CD4-positive, CD25-positive, alpha-beta regulatory T cell (primary cell): ENCODE data around the gene OR52E5. TPM values are rescaled to one million over a fixed set of nuclear protein-coding genes. Genes with fewer than 3 reads are reported as not detected.
A peak's percentile ranks its signal among the peaks of the same experiment; 100 is the strongest.

Experiments used
- ATAC-seq, 2 donors: fragments of 150-1000 bp; cut with Tn5 transposase; one replicate each; pipeline ENCODE4 v1.10.0; 2021; ENCODE audit warnings: low read depth in 2 of 2, moderate number of reproducible peaks in 2 of 2, moderate library complexity in 1 of 2
- DNase-seq, 3 donors: peaks; one replicate each; pipeline versions ENCODE4 v3.0.0 to v3.0.0-alpha.2; 2012 to 2022; ENCODE audit warnings: mixed read lengths in 1 of 3
- H3K27ac ChIP-seq: one replicate; pipeline ENCODE4 v1.7.0; 2013; ENCODE audit warnings: mild to moderate bottlenecking, low read length; ENCODE audit not compliant: insufficient read depth, poor library complexity, severe bottlenecking
- H3K27me3 ChIP-seq: one replicate; pipeline ENCODE4 v1.7.0; 2013; ENCODE audit warnings: low read length; ENCODE audit not compliant: control insufficient read depth, insufficient read depth
- H3K36me3 ChIP-seq: one replicate; pipeline ENCODE4 v1.7.0; 2013; ENCODE audit warnings: mild to moderate bottlenecking, low read length, moderate library complexity; ENCODE audit not compliant: control insufficient read depth, insufficient read depth
- H3K4me1 ChIP-seq: 2 replicates; pipeline ENCODE4 v1.7.0; 2013; ENCODE audit warnings: mild to moderate bottlenecking, low read length; ENCODE audit not compliant: insufficient read depth, control insufficient read depth, poor library complexity, severe bottlenecking
- H3K4me3 ChIP-seq: one replicate; pipeline ENCODE4 v1.7.0; 2013; ENCODE audit warnings: low read depth, mild to moderate bottlenecking, low read length, moderate library complexity
- H3K9me3 ChIP-seq, 2 experiments: 1 replicate in 1 of 2; 2 replicates in 1 of 2; pipeline ENCODE4 v1.7.0; 2013; ENCODE audit warnings: low read length in 2 of 2, mild to moderate bottlenecking in 1 of 2, moderate library complexity in 1 of 2; ENCODE audit not compliant: control insufficient read depth in 2 of 2
- H3K27ac Mint-ChIP-seq, 3 donors: one replicate each; pipeline ENCODE4 v1.8.0; 2020 to 2022; ENCODE audit warnings: mild to moderate bottlenecking in 3 of 3, mixed read lengths in 3 of 3, moderate library complexity in 2 of 3
- H3K27me3 Mint-ChIP-seq: one replicate; pipeline ENCODE4 v1.8.0; 2022; ENCODE audit warnings: mild to moderate bottlenecking, mixed read lengths
- H3K36me3 Mint-ChIP-seq: one replicate; pipeline ENCODE4 v1.8.0; 2020; ENCODE audit warnings: mixed read lengths
- H3K4me1 Mint-ChIP-seq, 4 donors: one replicate each; pipeline ENCODE4 v1.8.0; 2020 to 2022; ENCODE audit warnings: mixed read lengths in 4 of 4, mild to moderate bottlenecking in 1 of 4
- H3K4me3 Mint-ChIP-seq, 4 donors: one replicate each; pipeline ENCODE4 v1.8.0; 2020 to 2022; ENCODE audit warnings: mild to moderate bottlenecking in 4 of 4, mixed read lengths in 4 of 4, moderate library complexity in 3 of 4
- H3K9me3 Mint-ChIP-seq, 7 donors: one replicate each; pipeline ENCODE4 v1.8.0; 2020 to 2022; ENCODE audit warnings: mixed read lengths in 7 of 7, mild to moderate bottlenecking in 3 of 7, moderate library complexity in 2 of 7
- polyA plus RNA-seq, 4 donors: library from polyadenylated mRNA; unstranded; fragments of 300-500 nt; fragmentation: Illumina TruSeq; gene quantifications; one replicate each; pipeline ENCODE4 v1.2.3, GENCODE V29; 2021
- total RNA-seq: library from RNA; stranded (reverse); gene quantifications from one replicate; pipeline ENCODE4 v1.2.3, GENCODE V29; 2022

The OR52E5 gene
- not detected for total RNA-seq
- polyA plus RNA-seq = not detected

- no peaks in the 10 kb centered on the region for H3K27me3 ChIP-seq
- H3K27ac ChIP-seq = no peak within 1 kb of the TSS
- no peak within 1 kb of the TSS for H3K4me3 Mint-ChIP-seq
- no peak for DNase-seq
- no peaks in the 10 kb centered on the region for H3K36me3 ChIP-seq
- no peaks in the 10 kb centered on the region for H3K9me3 ChIP-seq
- peak within 1 kb of the TSS in 1 of 3 donors; percentile 5 for H3K27ac Mint-ChIP-seq
- no peaks in the 10 kb centered on the region for H3K4me1 ChIP-seq
- H3K4me1 Mint-ChIP-seq = no peaks in the 10 kb centered on the region
- H3K36me3 Mint-ChIP-seq = no peaks in the 10 kb centered on the region
- no peak for ATAC-seq
- H3K4me3 ChIP-seq = no peak within 1 kb of the TSS
- H3K9me3 Mint-ChIP-seq = peaks cover 0 to 2% (median 0%) of the 10 kb centered on the region in 7 donors
- H3K27me3 Mint-ChIP-seq = peaks cover 6% of the 10 kb centered on the region
These were observed at the start of gene OR52E5 for GRCh38 chr11:5892908-5893307. TSS of gene OR52E5 (plus strand) at chr11:5893208. CDS start at chr11:5900777, 7,569 bp downstream.

DNA sequence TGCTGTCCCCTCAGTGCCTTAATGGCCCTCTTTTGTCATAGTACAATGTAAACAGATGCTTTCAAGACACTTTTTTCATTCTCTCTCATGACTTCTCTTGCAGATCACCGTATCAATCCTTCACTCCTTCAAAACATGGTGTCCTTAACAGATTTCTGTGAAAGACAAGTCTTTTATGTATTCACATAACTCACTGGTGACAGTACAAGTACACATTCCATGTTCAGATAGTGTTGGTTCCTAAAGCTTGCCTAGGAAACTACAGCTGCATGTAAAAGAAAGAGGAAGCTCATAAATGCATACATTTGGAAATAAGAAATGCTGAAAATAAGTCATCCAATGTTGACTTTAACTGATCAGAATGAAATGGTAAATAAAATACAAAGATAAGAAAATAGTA is 46.3 kb upstream of the OR52E5 start:
- H3K9me3 Mint-ChIP-seq = no peaks in the 10 kb centered on the region
- DNase-seq = no peak
- H3K27ac Mint-ChIP-seq = no peak overlapping the region
- Histone ChIP-seq H3K4me3 (no peak overlapping the region), H3K36me3 (no peaks in the 10 kb centered on the region), H3K27ac (no peak overlapping the region), H3K9me3 (no peaks in the 10 kb centered on the region), H3K27me3 (no peaks in the 10 kb centered on the region), H3K4me1 (no peaks in the 10 kb centered on the region)
- no peak for ATAC-seq
- H3K4me1 Mint-ChIP-seq = no peaks in the 10 kb centered on the region
- H3K36me3 Mint-ChIP-seq = no peaks in the 10 kb centered on the region
- H3K27me3 Mint-ChIP-seq = no peaks in the 10 kb centered on the region
- no peak overlapping the region for H3K4me3 Mint-ChIP-seq

GRCh38 chr11:5847711-5848110 is 45.3 kb upstream of the OR52E5 start:
- Histone ChIP-seq H3K27me3 (no peaks in the 10 kb centered on the region), H3K4me1 (no peaks in the 10 kb centered on the region), H3K9me3 (no peaks in the 10 kb centered on the region), H3K4me3 (no peak overlapping the region), H3K36me3 (no peaks in the 10 kb centered on the region), H3K27ac (no peak overlapping the region)
- no peaks in the 10 kb centered on the region for H3K9me3 Mint-ChIP-seq
- DNase-seq (no peak), ATAC-seq (no peak)
- no peak overlapping the region for H3K27ac Mint-ChIP-seq
- no peaks in the 10 kb centered on the region for H3K36me3 Mint-ChIP-seq
- peaks cover 5% of the 10 kb centered on the region for H3K27me3 Mint-ChIP-seq
- H3K4me1 Mint-ChIP-seq = no peaks in the 10 kb centered on the region
- H3K4me3 Mint-ChIP-seq = no peak overlapping the region

GRCh38 chr11:5851002-5851401 is 42.0 kb upstream of the OR52E5 start:
- H3K27ac ChIP-seq = no peak overlapping the region
- ATAC-seq (no peak), DNase-seq (no peak)
- H3K4me1 Mint-ChIP-seq = no peaks in the 10 kb centered on the region
- H3K4me1 ChIP-seq = no peaks in the 10 kb centered on the region
- H3K9me3 ChIP-seq = no peaks in the 10 kb centered on the region
- H3K4me3 Mint-ChIP-seq = no peak overlapping the region
- H3K27ac Mint-ChIP-seq = no peak overlapping the region
- no peaks in the 10 kb centered on the region for H3K36me3 ChIP-seq
- H3K36me3 Mint-ChIP-seq = no peaks in the 10 kb centered on the region
- peaks cover 0 to 6% (median 0%) of the 10 kb centered on the region in 7 donors for H3K9me3 Mint-ChIP-seq
- H3K27me3 Mint-ChIP-seq = peaks cover 5% of the 10 kb centered on the region
- no peaks in the 10 kb centered on the region for H3K27me3 ChIP-seq
- H3K4me3 ChIP-seq = no peak overlapping the region

GRCh38 chr11:5857590-5857989 is 35.4 kb upstream of the OR52E5 start, which contains the start of gene OR52E8:
TSS of gene OR52E8 (minus strand) at chr11:5857690. CDS start at chr11:5857690, 0 bp downstream.
- no peak within 1 kb of the TSS for H3K4me3 Mint-ChIP-seq
- H3K36me3 Mint-ChIP-seq = no peaks in the 10 kb centered on the region
- Histone ChIP-seq H3K9me3 (no peaks in the 10 kb centered on the region), H3K27me3 (no peaks in the 10 kb centered on the region), H3K36me3 (no peaks in the 10 kb centered on the region), H3K27ac (no peak within 1 kb of the TSS), H3K4me1 (no peaks in the 10 kb centered on the region), H3K4me3 (no peak within 1 kb of the TSS)
- ATAC-seq (no peak), DNase-seq (no peak)
- no peaks in the 10 kb centered on the region for H3K4me1 Mint-ChIP-seq
- H3K9me3 Mint-ChIP-seq = peaks cover 0 to 6% (median 1%) of the 10 kb centered on the region in 7 donors
- H3K27me3 Mint-ChIP-seq = peaks cover 1% of the 10 kb centered on the region
- H3K27ac Mint-ChIP-seq = peak within 1 kb of the TSS in 1 of 3 donors; percentile 45

- Mint-ChIP-seq H3K27me3 (peaks cover 5% of the 10 kb centered on the region), H3K36me3 (no peaks in the 10 kb centered on the region), H3K4me3 (no peak overlapping the region), H3K9me3 (peaks cover 0 to 5% (median 0%) of the 10 kb centered on the region in 7 donors), H3K27ac (no peak overlapping the region), H3K4me1 (no peaks in the 10 kb centered on the region)
- Histone ChIP-seq H3K4me3 (no peak overlapping the region), H3K27ac (no peak overlapping the region), H3K36me3 (no peaks in the 10 kb centered on the region), H3K27me3 (no peaks in the 10 kb centered on the region), H3K4me1 (no peaks in the 10 kb centered on the region), H3K9me3 (no peaks in the 10 kb centered on the region)
- DNase-seq (no peak), ATAC-seq (no peak)
These were observed 27.2 kb upstream of the OR52E5 start for GRCh38 chr11:5865826-5866225.

- no peak for ATAC-seq
- no peak overlapping the region for H3K4me3 Mint-ChIP-seq
- H3K4me1 Mint-ChIP-seq = no peaks in the 10 kb centered on the region
- no peak for DNase-seq
- no peak overlapping the region for H3K27ac ChIP-seq
- H3K27me3 Mint-ChIP-seq = no peaks in the 10 kb centered on the region
- no peaks in the 10 kb centered on the region for H3K36me3 Mint-ChIP-seq
- no peaks in the 10 kb centered on the region for H3K27me3 ChIP-seq
- no peak overlapping the region for H3K27ac Mint-ChIP-seq
- no peaks in the 10 kb centered on the region for H3K9me3 ChIP-seq
- no peaks in the 10 kb centered on the region for H3K4me1 ChIP-seq
- no peaks in the 10 kb centered on the region for H3K36me3 ChIP-seq
- H3K9me3 Mint-ChIP-seq = peaks cover 0 to 5% (median 0%) of the 10 kb centered on the region in 7 donors
- no peak overlapping the region for H3K4me3 ChIP-seq
These were observed 14.4 kb upstream of the OR52E5 start for GRCh38 chr11:5878564-5878963.

- no peaks in the 10 kb centered on the region for H3K36me3 ChIP-seq
- Mint-ChIP-seq H3K27me3 (no peaks in the 10 kb centered on the region), H3K4me3 (no peak within 1 kb of the TSS), H3K4me1 (no peaks in the 10 kb centered on the region), H3K36me3 (no peaks in the 10 kb centered on the region), H3K27ac (no peak within 1 kb of the TSS), H3K9me3 (no peaks in the 10 kb centered on the region)
- H3K4me3 ChIP-seq = no peak within 1 kb of the TSS
- no peaks in the 10 kb centered on the region for H3K4me1 ChIP-seq
- no peak within 1 kb of the TSS for H3K27ac ChIP-seq
- H3K9me3 ChIP-seq = no peaks in the 10 kb centered on the region
- no peak for DNase-seq
- no peak for ATAC-seq
- no peaks in the 10 kb centered on the region for H3K27me3 ChIP-seq
These were observed 12.7 kb upstream of the OR52E5 start, which contains the start of gene OR52E4 for GRCh38 chr11:5880329-5880728. TSS of gene OR52E4 (plus strand) at chr11:5880629. CDS start at chr11:5884293, 3,664 bp downstream.
